ENCODE measurements around the gene KPNA5.
"Not testable (repeated sequence)": the region's sequence is repeated elsewhere in the genome, so short reads cannot be mapped to it uniquely, and the experiment has no call there.

Gene KPNA5

GRCh38 chr6:116680880-116681672 is at the start of gene KPNA5:
TSS of gene KPNA5 (plus strand) at chr6:116681211. CDS start at chr6:116681335, 124 bp downstream.
- peak; percentile 83 for DNase-seq (ENCODE audit: low spot score)

DNA sequence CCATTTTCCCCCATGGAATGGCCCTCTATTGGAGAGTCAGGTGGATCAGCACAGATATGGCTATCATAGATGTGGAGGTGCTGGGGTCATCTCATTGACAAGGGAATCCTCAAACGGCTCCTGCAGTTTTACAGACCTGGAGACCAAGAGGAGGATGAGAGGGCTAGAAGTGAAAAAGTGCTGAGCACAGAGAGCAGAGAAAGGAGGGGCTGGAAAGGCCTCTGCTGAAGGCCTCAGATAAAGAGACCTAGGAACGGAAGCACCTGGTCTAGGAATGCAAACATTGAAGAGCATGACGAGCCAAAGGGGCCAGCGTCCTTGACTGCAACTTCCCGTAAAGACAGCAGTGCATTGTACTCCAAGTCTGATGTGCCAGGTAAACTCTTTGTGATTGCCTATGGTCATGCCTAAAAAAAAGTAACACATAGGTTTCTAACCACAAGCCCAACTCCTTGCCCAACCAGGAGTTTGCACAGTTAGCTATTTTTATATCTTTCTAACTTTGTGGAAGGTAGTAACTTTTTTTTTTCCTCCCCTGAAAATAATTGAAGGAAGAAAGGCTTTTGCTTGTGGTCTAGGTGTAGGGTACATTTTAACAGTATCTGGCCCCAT is 49.5 kb upstream of the KPNA5 start:
- DNase-seq (ENCODE audit: low spot score) = peak; percentile 54

DNA sequence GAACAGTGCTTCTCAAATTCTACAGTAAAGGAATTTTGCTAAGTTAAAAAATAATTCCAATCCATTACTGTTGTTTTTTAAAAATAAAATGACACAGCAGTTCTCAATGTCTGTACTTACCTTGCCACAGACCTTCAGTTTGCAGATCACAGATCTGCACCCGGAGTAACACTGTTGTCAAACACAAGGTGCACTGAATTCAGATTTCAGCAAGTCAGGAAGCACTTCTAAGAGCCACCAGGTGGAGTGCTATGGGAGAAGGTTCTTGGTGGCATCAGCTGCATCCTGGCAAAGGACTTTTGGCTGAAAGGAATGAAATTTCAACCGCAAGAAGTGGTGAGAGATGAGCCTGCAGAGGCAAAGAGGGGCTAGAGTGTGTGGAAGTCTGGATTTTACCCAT is 47.3 kb upstream of the KPNA5 start:
- DNase-seq (ENCODE audit: low spot score) = peak; percentile 42

DNA sequence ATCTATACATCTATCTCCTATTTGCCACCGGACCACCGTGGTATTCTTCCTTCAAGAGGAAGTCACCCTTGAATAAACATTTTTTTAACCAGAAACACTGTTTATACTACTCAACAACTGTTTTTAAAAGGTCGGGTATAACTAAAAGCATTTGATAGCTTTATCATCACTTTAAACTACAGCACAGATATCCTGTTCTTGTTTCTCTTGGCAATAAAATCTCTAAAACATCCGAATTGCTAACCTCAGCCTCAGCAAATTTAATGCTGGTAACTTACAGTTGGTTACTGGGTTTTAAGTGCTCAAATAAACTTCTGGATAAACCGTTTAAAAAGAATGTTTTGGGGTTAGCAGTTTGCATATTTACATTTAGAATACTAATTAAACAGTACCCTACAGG is 32.9 kb upstream of the KPNA5 start:
- no peak for DNase-seq (ENCODE audit: low spot score)

- DNase-seq (ENCODE audit: low spot score) = no peak
Measured at GRCh38 chr6:116649129-116649528, 31.9 kb upstream of the KPNA5 start.

- no peak for DNase-seq (ENCODE audit: low spot score)
Measured at GRCh38 chr6:116651916-116652315, 29.1 kb upstream of the KPNA5 start.

GRCh38 chr6:116661594-116661993 is 19.4 kb upstream of the KPNA5 start:
- DNase-seq (ENCODE audit: low spot score) = no peak

DNA sequence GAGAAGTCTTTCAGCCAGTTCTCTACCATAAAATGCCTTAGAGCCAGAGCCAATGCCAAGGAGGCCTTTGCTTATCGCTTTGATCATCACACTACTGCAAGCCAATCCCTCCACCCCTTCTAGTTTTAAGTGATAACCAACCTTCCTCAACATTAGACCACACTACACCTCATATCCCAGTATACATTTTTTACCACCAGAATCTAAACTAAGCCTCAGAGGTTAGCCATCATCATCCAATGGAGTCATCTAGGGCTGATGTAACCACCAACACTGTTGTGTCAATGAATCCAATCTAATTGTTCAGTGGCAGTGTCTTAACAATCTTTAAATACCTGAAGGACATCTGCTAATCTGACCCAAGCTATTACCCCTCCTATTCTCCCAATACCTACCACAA is 18.8 kb upstream of the KPNA5 start:
- no peak for DNase-seq (ENCODE audit: low spot score)

- no peak for DNase-seq (ENCODE audit: low spot score)
Measured at GRCh38 chr6:116663308-116663707, 17.7 kb upstream of the KPNA5 start.

GRCh38 chr6:116664169-116664568 is 16.8 kb upstream of the KPNA5 start:
- DNase-seq (ENCODE audit: low spot score) = not testable (repeated sequence)

GRCh38 chr6:116665464-116665863 is 15.5 kb upstream of the KPNA5 start:
- no peak for DNase-seq (ENCODE audit: low spot score)

- DNase-seq (ENCODE audit: low spot score) = no peak
Measured at GRCh38 chr6:116666869-116667268, 14.1 kb upstream of the KPNA5 start.

DNA sequence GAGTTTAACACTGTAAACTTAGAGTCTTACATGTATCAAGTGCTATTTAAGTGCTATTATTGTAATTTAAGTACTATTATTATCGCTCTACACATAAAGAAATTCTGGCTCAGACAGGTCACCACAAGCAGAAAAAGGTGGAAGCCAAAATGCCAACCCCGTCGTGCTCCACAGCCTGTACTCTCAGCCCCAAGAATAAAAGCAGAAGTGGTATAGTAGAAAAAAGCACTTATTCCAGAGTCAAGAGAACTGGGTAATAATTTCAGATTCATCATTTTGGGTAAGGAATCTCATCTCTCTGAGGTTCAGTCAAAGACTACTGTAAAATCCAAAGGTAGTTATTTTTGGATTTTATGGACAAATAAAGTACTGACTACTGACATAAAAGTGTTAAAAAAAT is 13.4 kb upstream of the KPNA5 start:
- DNase-seq (ENCODE audit: low spot score) = no peak

- no peak for DNase-seq (ENCODE audit: low spot score)
Measured at GRCh38 chr6:116672306-116672705, 8.7 kb upstream of the KPNA5 start.

DNA sequence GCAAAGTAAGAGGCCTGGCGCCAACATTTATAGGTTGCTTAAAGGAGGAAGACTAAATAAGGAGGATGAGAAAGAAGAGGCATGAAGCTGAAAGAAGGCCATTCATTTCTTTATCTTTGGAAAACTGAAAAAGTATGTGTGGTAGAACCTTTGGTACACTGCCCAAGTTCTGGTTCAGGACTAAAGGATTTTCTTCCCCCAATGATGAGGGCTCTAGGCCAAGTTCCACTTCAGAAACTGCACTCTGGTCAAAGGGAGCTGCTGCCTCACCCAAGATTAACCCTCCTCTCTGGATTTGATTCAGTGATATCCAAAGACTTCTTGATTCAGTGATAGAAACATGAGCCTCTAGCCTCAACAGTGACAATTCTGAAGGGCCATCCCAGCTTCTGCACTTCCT is 5.0 kb upstream of the KPNA5 start:
- no peak for DNase-seq (ENCODE audit: low spot score)

DNA sequence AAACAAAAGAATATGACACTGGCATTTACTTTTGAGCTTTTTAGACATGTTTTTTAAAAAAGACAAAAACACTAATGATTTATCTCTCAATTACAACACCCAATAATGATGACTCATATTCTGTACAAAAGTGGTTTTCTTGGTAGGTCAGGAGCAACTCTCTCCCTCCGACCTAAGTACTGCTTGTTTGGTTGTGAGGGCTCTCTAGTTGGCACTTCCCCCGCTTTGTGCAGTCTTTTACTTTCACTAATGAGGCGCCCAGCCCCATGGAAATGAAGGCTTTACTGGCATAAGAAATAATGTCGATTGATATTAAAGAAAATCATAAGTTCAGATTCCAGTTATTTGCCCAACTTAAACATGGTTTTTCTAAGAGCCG is 1.3 kb downstream of the KPNA5 start:
- no peak for DNase-seq (ENCODE audit: low spot score)

DNA sequence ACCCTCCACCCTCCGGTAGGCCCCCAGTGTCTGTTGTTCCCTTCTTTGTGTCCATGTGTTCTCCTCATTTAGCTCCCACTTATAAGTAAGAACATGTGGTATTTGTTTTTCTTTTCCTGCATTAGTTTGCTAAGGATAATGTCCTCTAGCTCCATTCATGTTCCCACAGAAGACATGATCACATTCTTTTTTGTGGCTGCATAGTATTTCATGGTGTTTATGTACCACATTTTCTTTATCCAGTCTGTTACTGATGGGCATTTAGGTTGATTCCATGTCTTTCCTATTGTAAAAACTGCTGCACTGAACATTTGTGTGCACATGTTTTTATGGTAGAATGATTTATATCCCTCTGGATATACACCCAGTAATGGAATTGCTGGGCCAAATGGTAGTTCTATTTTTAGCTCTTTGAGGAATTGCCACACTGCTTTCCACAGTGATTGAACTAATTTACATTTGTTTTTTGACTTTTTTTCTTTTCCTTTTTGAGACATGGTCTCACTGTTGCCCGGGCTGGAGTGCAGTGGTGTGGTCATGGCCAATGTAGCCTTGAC is 4.5 kb downstream of the KPNA5 start:
- no peak for DNase-seq (ENCODE audit: low spot score)

GRCh38 chr6:116686475-116687101 is 5.6 kb downstream of the KPNA5 start:
- not testable (repeated sequence) for DNase-seq (ENCODE audit: low spot score)

GRCh38 chr6:116691154-116691553 is 10.1 kb downstream of the KPNA5 start:
- no peak for DNase-seq (ENCODE audit: low spot score)

- not testable (repeated sequence) for DNase-seq (ENCODE audit: low spot score)
Measured at GRCh38 chr6:116692873-116693272, 11.9 kb downstream of the KPNA5 start.

- not testable (repeated sequence) for DNase-seq (ENCODE audit: low spot score)
Measured at GRCh38 chr6:116693275-116693674, 12.3 kb downstream of the KPNA5 start.

- DNase-seq (ENCODE audit: low spot score) = no peak
Measured at GRCh38 chr6:116695401-116695800, 14.4 kb downstream of the KPNA5 start.

DNA sequence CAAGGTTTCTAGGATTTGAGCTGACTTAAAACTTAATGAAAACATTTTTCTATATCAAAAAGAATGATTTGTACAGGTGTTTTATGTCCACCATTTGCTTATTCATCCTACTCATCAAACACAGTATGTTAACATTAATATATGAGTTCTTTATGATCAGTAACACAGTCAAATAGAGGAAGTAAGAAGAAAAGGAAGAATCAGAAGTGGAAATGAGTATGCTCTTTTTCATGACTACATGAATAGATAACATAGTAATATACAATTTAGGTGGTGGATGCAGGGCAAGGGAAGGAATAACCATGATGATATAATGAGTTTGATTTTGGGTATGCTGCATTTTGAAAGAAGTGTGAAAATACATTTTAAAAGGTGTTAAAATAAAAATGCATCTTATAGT is 16.5 kb downstream of the KPNA5 start:
- DNase-seq (ENCODE audit: low spot score) = no peak

Measured in HuH-7 (cell line).